ENCODE measurements around the gene PTPRB.
"Not testable (repeated sequence)": the region's sequence is repeated elsewhere in the genome, so short reads cannot be mapped to it uniquely, and the experiment has no call there.

Gene PTPRB

GRCh38 chr12:70534466-70534865 lies 102.8 kb downstream of the PTPRB start:
- no peak for DNase-seq

- DNase-seq = no peak
Observed at GRCh38 chr12:70529647-70530046, 107.6 kb downstream of the PTPRB start.

- no peak for DNase-seq
Observed at GRCh38 chr12:70520847-70521246, 116.4 kb downstream of the PTPRB start.

GRCh38 chr12:70513426-70513825 lies 123.8 kb downstream of the PTPRB start:
- no peak for DNase-seq

GRCh38 chr12:70508178-70508577 lies 129.1 kb downstream of the PTPRB start:
- DNase-seq = no peak

- no peak for DNase-seq
Observed at GRCh38 chr12:70507442-70507841, 129.8 kb downstream of the PTPRB start.

- no peak for DNase-seq
Observed at GRCh38 chr12:70497508-70497907, 139.7 kb downstream of the PTPRB start.

- not testable (repeated sequence) for DNase-seq
Observed at GRCh38 chr12:70492904-70493303, 144.3 kb downstream of the PTPRB start.

GRCh38 chr12:70490928-70491327 lies 146.3 kb downstream of the PTPRB start:
- DNase-seq = not testable (repeated sequence)

GRCh38 chr12:70487440-70487839 lies 149.8 kb downstream of the PTPRB start:
- no peak for DNase-seq

- DNase-seq = no peak
Observed at GRCh38 chr12:70486588-70486987, 150.6 kb downstream of the PTPRB start.

GRCh38 chr12:70485704-70486103 lies 151.5 kb downstream of the PTPRB start:
- DNase-seq = no peak

- no peak for DNase-seq
Observed at GRCh38 chr12:70484464-70484863, 152.8 kb downstream of the PTPRB start.

GRCh38 chr12:70482764-70483163 lies 154.5 kb downstream of the PTPRB start:
- DNase-seq = no peak

- DNase-seq = no peak
Observed at GRCh38 chr12:70469221-70469820, 167.9 kb downstream of the PTPRB start.

- DNase-seq = no peak
Observed at GRCh38 chr12:70468741-70469140, 168.5 kb downstream of the PTPRB start.

- no peak for DNase-seq
Observed at GRCh38 chr12:70467918-70468733, 169.1 kb downstream of the PTPRB start.

GRCh38 chr12:70467476-70467875 lies 169.8 kb downstream of the PTPRB start:
- DNase-seq = no peak

- no peak for DNase-seq
Observed at GRCh38 chr12:70466753-70467152, 170.5 kb downstream of the PTPRB start.
